ENCODE data around the gene RAD23B.

Gene RAD23B

GRCh38 chr9:107282759-107283622 is at the start of gene RAD23B:
Gene RAD23B (plus strand): TSS chr9:107283279. CDS start chr9:107283630, 351 bp downstream.
- Histone ChIP-seq H3K9me3 (ENCODE audit: control insufficient read depth in 5 of 5, low read length in 5 of 5) (no peaks in the 10 kb centered on the region), H3K27ac (ENCODE audit: low read depth, low read length) (peak within 1 kb of the TSS; percentile 94), H3K4me3 (ENCODE audit: low read depth in 1 of 5, low read length in 5 of 5) (peak within 1 kb of the TSS; percentile 88 to 98 (median 90)), H3K4me1 (ENCODE audit: control insufficient read depth in 5 of 5, insufficient read depth in 5 of 5, low read length in 5 of 5) (peaks cover 0 to 48% (median 32%) of the 10 kb centered on the region in 5 donors), H3K27me3 (ENCODE audit: control insufficient read depth in 5 of 5, insufficient read depth in 4 of 5, low read length in 5 of 5) (no peaks in the 10 kb centered on the region), H3K36me3 (ENCODE audit: control insufficient read depth in 5 of 5, insufficient read depth in 5 of 5, low read length in 5 of 5) (no peaks in the 10 kb centered on the region), H3K9ac (ENCODE audit: low read length in 5 of 5) (peak within 1 kb of the TSS; percentile 96 to 99 (median 98))

DNA sequence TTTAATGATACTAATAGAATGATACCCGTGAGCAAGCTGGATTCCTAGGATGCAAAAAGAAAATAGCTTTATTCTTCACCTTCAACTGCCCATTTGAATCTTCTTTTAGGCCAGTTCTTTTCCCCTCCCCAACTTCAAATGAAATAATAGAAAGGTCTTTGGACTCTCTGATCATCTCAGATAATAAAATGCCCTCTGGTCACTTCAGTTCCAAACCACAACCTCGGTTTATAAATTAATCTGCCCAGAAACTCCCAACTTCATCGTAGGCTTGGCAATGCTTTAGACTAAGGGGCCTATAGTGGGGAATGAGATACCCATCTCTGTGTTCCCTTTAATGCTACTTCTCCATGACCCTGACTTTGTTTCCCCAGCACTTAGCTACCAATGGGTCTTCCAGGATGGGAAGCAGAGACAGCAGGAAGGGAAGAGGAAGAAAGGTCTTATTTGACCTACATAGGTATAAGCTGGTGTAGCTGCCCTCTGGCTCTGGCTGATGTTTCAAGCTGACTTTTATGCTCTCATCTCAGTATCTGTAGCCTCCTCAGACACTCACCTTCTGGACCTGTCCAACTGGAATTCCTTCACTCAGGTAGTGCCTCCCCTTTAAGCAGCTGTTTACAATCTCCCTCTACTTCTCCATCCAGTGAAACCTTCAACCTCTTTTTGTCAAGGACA is 47.2 kb upstream of the RAD23B start:
- no peak overlapping the region for H3K4me3 ChIP-seq (ENCODE audit: low read depth in 1 of 5, low read length in 5 of 5)

GRCh38 chr9:107237873-107238272 is 45.2 kb upstream of the RAD23B start:
- Histone ChIP-seq H3K27me3 (ENCODE audit: control insufficient read depth in 5 of 5, insufficient read depth in 4 of 5, low read length in 5 of 5) (no peaks in the 10 kb centered on the region), H3K36me3 (ENCODE audit: control insufficient read depth in 5 of 5, insufficient read depth in 5 of 5, low read length in 5 of 5) (no peaks in the 10 kb centered on the region), H3K4me1 (ENCODE audit: control insufficient read depth in 5 of 5, insufficient read depth in 5 of 5, low read length in 5 of 5) (peaks cover 0 to 8% (median 0%) of the 10 kb centered on the region in 5 donors), H3K27ac (ENCODE audit: low read depth, low read length) (no peak overlapping the region), H3K9me3 (ENCODE audit: control insufficient read depth in 5 of 5, low read length in 5 of 5) (no peaks in the 10 kb centered on the region), H3K4me3 (ENCODE audit: low read depth in 1 of 5, low read length in 5 of 5) (no peak overlapping the region), H3K9ac (ENCODE audit: low read length in 5 of 5) (no peak overlapping the region)

More for the DNA sequence above, 47.2 kb upstream of the RAD23B start:
- H3K27ac ChIP-seq (ENCODE audit: low read depth, low read length) = no peak overlapping the region
- H3K9ac ChIP-seq (ENCODE audit: low read length in 5 of 5) = no peak overlapping the region
- peaks cover 0 to 7% (median 0%) of the 10 kb centered on the region in 5 donors for H3K4me1 ChIP-seq (ENCODE audit: control insufficient read depth in 5 of 5, insufficient read depth in 5 of 5, low read length in 5 of 5)
- no peaks in the 10 kb centered on the region for H3K27me3 ChIP-seq (ENCODE audit: control insufficient read depth in 5 of 5, insufficient read depth in 4 of 5, low read length in 5 of 5)
- H3K36me3 ChIP-seq (ENCODE audit: control insufficient read depth in 5 of 5, insufficient read depth in 5 of 5, low read length in 5 of 5) = no peaks in the 10 kb centered on the region
- no peaks in the 10 kb centered on the region for H3K9me3 ChIP-seq (ENCODE audit: control insufficient read depth in 5 of 5, low read length in 5 of 5)

DNA sequence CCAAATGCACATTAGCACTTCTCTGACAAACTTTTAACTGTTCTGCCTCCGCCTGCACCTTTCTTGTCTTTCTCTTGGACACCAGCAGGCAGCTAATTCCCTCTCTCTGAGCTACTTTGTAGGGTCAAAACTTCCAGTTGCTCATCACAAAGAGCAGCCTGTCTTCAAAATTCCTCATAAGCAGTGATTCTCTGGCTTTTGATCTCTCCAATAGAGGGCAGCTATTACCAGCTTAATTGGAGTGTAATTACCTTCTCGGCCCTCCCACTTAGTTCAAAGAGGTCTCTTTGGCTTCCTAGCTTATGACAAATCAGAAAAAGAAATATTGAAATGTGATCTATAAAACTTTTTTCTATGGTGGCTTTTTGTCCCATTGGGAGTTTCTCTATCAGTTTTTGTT is 43.6 kb upstream of the RAD23B start:
- Histone ChIP-seq H3K9ac (ENCODE audit: low read length in 5 of 5) (no peak overlapping the region), H3K4me3 (ENCODE audit: low read depth in 1 of 5, low read length in 5 of 5) (no peak overlapping the region), H3K36me3 (ENCODE audit: control insufficient read depth in 5 of 5, insufficient read depth in 5 of 5, low read length in 5 of 5) (no peaks in the 10 kb centered on the region), H3K27me3 (ENCODE audit: control insufficient read depth in 5 of 5, insufficient read depth in 4 of 5, low read length in 5 of 5) (no peaks in the 10 kb centered on the region), H3K4me1 (ENCODE audit: control insufficient read depth in 5 of 5, insufficient read depth in 5 of 5, low read length in 5 of 5) (peaks cover 0 to 8% (median 0%) of the 10 kb centered on the region in 5 donors), H3K27ac (ENCODE audit: low read depth, low read length) (no peak overlapping the region), H3K9me3 (ENCODE audit: control insufficient read depth in 5 of 5, low read length in 5 of 5) (no peaks in the 10 kb centered on the region)

GRCh38 chr9:107240260-107240659 is 42.8 kb upstream of the RAD23B start:
- H3K4me1 ChIP-seq (ENCODE audit: control insufficient read depth in 5 of 5, insufficient read depth in 5 of 5, low read length in 5 of 5) = peaks cover 0 to 8% (median 0%) of the 10 kb centered on the region in 5 donors
- no peaks in the 10 kb centered on the region for H3K27me3 ChIP-seq (ENCODE audit: control insufficient read depth in 5 of 5, insufficient read depth in 4 of 5, low read length in 5 of 5)
- H3K27ac ChIP-seq (ENCODE audit: low read depth, low read length) = no peak overlapping the region
- H3K36me3 ChIP-seq (ENCODE audit: control insufficient read depth in 5 of 5, insufficient read depth in 5 of 5, low read length in 5 of 5) = no peaks in the 10 kb centered on the region
- H3K4me3 ChIP-seq (ENCODE audit: low read depth in 1 of 5, low read length in 5 of 5) = no peak overlapping the region
- no peaks in the 10 kb centered on the region for H3K9me3 ChIP-seq (ENCODE audit: control insufficient read depth in 5 of 5, low read length in 5 of 5)
- H3K9ac ChIP-seq (ENCODE audit: low read length in 5 of 5) = no peak overlapping the region

- Histone ChIP-seq H3K4me3 (ENCODE audit: low read depth in 1 of 5, low read length in 5 of 5) (no peak overlapping the region), H3K9me3 (ENCODE audit: control insufficient read depth in 5 of 5, low read length in 5 of 5) (no peaks in the 10 kb centered on the region), H3K27ac (ENCODE audit: low read depth, low read length) (no peak overlapping the region), H3K27me3 (ENCODE audit: control insufficient read depth in 5 of 5, insufficient read depth in 4 of 5, low read length in 5 of 5) (no peaks in the 10 kb centered on the region), H3K4me1 (ENCODE audit: control insufficient read depth in 5 of 5, insufficient read depth in 5 of 5, low read length in 5 of 5) (peaks cover 0 to 8% (median 0%) of the 10 kb centered on the region in 5 donors), H3K36me3 (ENCODE audit: control insufficient read depth in 5 of 5, insufficient read depth in 5 of 5, low read length in 5 of 5) (no peaks in the 10 kb centered on the region), H3K9ac (ENCODE audit: low read length in 5 of 5) (no peak overlapping the region)
These were observed 40.7 kb upstream of the RAD23B start for GRCh38 chr9:107242073-107243030.

DNA sequence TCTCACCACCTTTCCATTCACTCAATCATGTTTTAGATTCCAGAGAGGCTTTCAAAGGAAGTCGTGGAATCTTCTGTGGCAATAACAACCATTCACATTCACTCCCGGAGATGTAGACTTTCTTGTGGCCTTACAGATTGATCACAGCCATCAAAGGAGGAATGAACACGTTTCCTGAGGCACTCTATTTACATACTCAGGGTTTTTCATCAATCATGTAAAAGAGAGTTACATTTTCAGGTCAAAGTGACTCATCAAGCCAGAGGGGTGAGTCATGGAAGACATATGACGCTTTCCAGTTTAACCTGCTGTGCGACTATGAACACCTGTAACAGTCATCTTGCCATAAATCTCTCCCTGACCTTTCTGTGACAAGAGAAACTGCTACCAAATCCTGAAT is 39.3 kb upstream of the RAD23B start:
- Histone ChIP-seq H3K9ac (ENCODE audit: low read length in 5 of 5) (no peak overlapping the region), H3K27me3 (ENCODE audit: control insufficient read depth in 5 of 5, insufficient read depth in 4 of 5, low read length in 5 of 5) (no peaks in the 10 kb centered on the region), H3K9me3 (ENCODE audit: control insufficient read depth in 5 of 5, low read length in 5 of 5) (no peaks in the 10 kb centered on the region), H3K27ac (ENCODE audit: low read depth, low read length) (no peak overlapping the region), H3K4me3 (ENCODE audit: low read depth in 1 of 5, low read length in 5 of 5) (no peak overlapping the region), H3K36me3 (ENCODE audit: control insufficient read depth in 5 of 5, insufficient read depth in 5 of 5, low read length in 5 of 5) (no peaks in the 10 kb centered on the region), H3K4me1 (ENCODE audit: control insufficient read depth in 5 of 5, insufficient read depth in 5 of 5, low read length in 5 of 5) (peaks cover 0 to 9% (median 0%) of the 10 kb centered on the region in 5 donors)

GRCh38 chr9:107246259-107247254 is 36.5 kb upstream of the RAD23B start:
- no peaks in the 10 kb centered on the region for H3K27me3 ChIP-seq (ENCODE audit: control insufficient read depth in 5 of 5, insufficient read depth in 4 of 5, low read length in 5 of 5)
- H3K9me3 ChIP-seq (ENCODE audit: control insufficient read depth in 5 of 5, low read length in 5 of 5) = no peaks in the 10 kb centered on the region
- H3K27ac ChIP-seq (ENCODE audit: low read depth, low read length) = no peak overlapping the region
- no peak overlapping the region for H3K9ac ChIP-seq (ENCODE audit: low read length in 5 of 5)
- peaks cover 0 to 15% (median 6%) of the 10 kb centered on the region in 5 donors for H3K4me1 ChIP-seq (ENCODE audit: control insufficient read depth in 5 of 5, insufficient read depth in 5 of 5, low read length in 5 of 5)
- H3K4me3 ChIP-seq (ENCODE audit: low read depth in 1 of 5, low read length in 5 of 5) = no peak overlapping the region
- H3K36me3 ChIP-seq (ENCODE audit: control insufficient read depth in 5 of 5, insufficient read depth in 5 of 5, low read length in 5 of 5) = no peaks in the 10 kb centered on the region

DNA sequence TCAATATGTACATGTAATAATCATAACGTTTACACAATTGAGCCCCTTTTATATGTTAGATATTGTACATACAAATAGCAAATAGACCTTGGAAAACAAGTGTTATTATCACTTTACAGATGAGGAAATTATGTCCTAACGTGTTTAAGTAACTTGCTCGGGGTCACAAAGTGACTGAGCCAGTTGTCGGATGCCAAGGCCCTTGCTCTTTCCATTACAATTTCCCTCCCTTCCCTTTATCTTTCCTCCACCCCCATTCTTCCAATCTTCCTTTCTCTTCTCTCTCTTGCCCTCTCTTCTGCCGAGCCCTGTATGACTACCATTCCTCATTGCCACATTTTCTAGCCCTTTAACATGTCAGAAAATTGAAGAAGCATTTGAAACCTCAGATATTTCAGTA is 34.4 kb upstream of the RAD23B start:
- Histone ChIP-seq H3K4me1 (ENCODE audit: control insufficient read depth in 5 of 5, insufficient read depth in 5 of 5, low read length in 5 of 5) (peaks cover 0 to 21% (median 6%) of the 10 kb centered on the region in 5 donors), H3K36me3 (ENCODE audit: control insufficient read depth in 5 of 5, insufficient read depth in 5 of 5, low read length in 5 of 5) (no peaks in the 10 kb centered on the region), H3K9me3 (ENCODE audit: control insufficient read depth in 5 of 5, low read length in 5 of 5) (no peaks in the 10 kb centered on the region), H3K27me3 (ENCODE audit: control insufficient read depth in 5 of 5, insufficient read depth in 4 of 5, low read length in 5 of 5) (no peaks in the 10 kb centered on the region), H3K27ac (ENCODE audit: low read depth, low read length) (no peak overlapping the region), H3K4me3 (ENCODE audit: low read depth in 1 of 5, low read length in 5 of 5) (no peak overlapping the region), H3K9ac (ENCODE audit: low read length in 5 of 5) (no peak overlapping the region)

Measured in subcutaneous abdominal adipose tissue (tissue), 5 donors.